Daoy (cell line): ENCODE data around the gene OR5AR1. TPM values are rescaled to one million over a fixed set of nuclear protein-coding genes. Genes with fewer than 3 reads are reported as not detected.

Experiments used
- total RNA-seq: library from RNA; depleted of rRNA; stranded (reverse); fragments of >200 nt; shearing (Covaris generic); gene quantifications from 2 replicates; pipeline ENCODE4 v1.2.3, GENCODE V29; 2014; rRNA removed

OR5AR1 gene
- total RNA-seq, 1 experiment from 2014 or later = not detected

Other genes starting within 250 kb of the OR5AR1 start
- gene OR5M3, start 190.3 kb upstream of the OR5AR1 start, total RNA-seq = not detected in 2 replicates
- not detected in 2 replicates for gene OR5M8, start 172.3 kb upstream of the OR5AR1 start, total RNA-seq
- not detected in 2 replicates for gene OR5M11, start 120.4 kb upstream of the OR5AR1 start, total RNA-seq
- gene OR5M10, start 86.0 kb upstream of the OR5AR1 start, total RNA-seq = not detected in 2 replicates
- not detected in 2 replicates for gene OR5M1, start 48.8 kb upstream of the OR5AR1 start, total RNA-seq
- not detected in 2 replicates for gene OR5AP2, start 21.2 kb upstream of the OR5AR1 start, total RNA-seq
- gene OR9G1, start 35.4 kb downstream of the OR5AR1 start, total RNA-seq = not detected in 2 replicates
- gene OR9G4, start 85.0 kb downstream of the OR5AR1 start, total RNA-seq = not detected in 2 replicates